AG09309 (cell line): ENCODE measurements around the gene GRIA3.

ENCODE experiments used
- DNase-seq: peaks from one replicate; pipeline ENCODE4 v3.0.0-alpha.2; 2010; ENCODE audit warnings: low read depth
- H3K4me3 ChIP-seq: 2 replicates; pipeline ENCODE4 v1.5.1; 2011; ENCODE audit warnings: mild to moderate bottlenecking, low read depth, low read length, moderate library complexity; ENCODE audit not compliant: control insufficient read depth
- TF ChIP-seq, protein P1 (sequence below): IDR thresholded peaks from 2 replicates; pipeline ENCODE4 v1.5.1; 2011; ENCODE audit warnings: mild to moderate bottlenecking, low read depth, low read length, inconsistent platforms; ENCODE audit not compliant: insufficient read depth, control insufficient read depth; ENCODE audit errors: missing control alignments

Gene GRIA3

DNA sequence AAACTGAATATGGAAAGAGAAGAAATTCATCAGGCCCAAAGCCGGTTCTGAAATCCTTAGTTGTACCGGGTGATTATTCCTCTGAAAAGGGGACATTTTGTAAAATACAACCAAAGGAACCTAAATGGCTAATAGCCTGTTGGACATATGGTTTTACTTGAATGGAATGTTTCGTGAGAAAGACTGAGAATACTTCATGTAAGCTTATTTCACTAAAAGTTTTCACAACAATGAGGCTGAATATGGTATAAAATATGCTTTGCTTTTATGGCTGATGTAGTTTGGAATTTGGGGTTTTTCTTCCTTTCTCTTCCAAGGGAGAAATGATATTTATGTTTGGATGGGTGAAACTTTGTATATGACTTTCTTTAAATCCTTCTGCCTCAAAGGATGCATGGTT lies 2.7 kb downstream of the GRIA3 start:
- TF ChIP-seq, protein P1, sequence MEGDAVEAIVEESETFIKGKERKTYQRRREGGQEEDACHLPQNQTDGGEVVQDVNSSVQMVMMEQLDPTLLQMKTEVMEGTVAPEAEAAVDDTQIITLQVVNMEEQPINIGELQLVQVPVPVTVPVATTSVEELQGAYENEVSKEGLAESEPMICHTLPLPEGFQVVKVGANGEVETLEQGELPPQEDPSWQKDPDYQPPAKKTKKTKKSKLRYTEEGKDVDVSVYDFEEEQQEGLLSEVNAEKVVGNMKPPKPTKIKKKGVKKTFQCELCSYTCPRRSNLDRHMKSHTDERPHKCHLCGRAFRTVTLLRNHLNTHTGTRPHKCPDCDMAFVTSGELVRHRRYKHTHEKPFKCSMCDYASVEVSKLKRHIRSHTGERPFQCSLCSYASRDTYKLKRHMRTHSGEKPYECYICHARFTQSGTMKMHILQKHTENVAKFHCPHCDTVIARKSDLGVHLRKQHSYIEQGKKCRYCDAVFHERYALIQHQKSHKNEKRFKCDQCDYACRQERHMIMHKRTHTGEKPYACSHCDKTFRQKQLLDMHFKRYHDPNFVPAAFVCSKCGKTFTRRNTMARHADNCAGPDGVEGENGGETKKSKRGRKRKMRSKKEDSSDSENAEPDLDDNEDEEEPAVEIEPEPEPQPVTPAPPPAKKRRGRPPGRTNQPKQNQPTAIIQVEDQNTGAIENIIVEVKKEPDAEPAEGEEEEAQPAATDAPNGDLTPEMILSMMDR: no peak
- no peak for DNase-seq
- H3K4me3 ChIP-seq: peak overlapping the region; percentile 49

DNA sequence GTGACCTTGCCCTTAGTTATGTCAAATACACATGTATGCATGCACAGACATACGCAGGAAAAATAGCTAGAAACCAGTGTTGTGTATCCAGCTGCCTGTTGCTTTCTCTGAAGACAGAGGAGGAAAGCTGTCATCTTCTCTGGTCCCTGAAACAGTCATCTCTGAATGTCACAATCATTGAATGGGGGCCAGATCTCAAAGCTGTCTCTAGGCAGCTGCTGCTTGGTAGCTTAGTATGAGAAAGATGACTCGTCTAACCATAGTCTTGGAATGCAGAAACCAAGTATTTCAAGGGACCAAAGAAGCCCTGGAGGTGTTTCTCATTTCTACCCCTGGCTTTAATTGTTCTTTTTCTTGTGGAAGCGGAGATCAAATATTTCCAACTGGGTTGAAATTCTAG lies 4.0 kb downstream of the GRIA3 start:
- no peak for DNase-seq
- no peak overlapping the region for H3K4me3 ChIP-seq
- TF ChIP-seq, protein P1: no peak

DNA sequence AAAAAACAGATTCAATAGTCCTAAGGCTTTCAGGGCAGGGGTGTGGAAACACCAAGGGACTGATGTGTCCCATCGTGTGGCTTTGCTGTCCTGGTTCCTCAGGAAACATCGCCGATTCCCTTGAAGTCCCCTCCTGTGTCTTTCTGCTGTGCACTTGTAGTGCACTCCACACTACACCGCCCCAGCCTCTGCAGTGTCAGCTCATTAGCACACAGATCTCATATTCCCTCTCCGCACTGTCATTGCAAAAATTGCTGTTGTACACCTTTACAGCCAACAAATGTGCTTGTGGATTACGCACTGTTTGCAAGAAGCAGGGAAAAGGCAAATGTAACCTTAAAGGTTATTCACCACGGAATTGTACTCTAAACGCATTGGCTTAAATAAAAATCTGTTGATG lies 5.3 kb downstream of the GRIA3 start:
- TF ChIP-seq, protein P1: no peak

DNA sequence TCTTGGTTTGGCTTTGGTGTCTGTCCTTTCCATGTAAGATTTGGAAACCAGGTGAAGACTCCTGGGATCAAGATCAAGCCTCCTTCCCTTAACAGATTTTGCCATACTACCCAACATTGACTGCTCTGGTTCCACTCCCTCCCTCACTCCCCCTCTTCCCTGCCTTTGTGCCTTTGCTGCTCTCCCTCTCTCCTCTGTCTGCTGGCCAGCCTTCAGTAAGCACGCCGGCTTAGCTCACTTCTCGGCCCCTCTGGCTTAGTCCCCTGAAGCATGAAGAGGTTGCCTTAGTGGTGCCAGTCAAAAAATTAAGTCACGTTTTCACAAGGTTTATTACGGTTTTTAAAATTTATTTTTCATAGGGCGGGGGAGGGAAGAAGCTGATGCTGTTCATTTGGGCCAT lies 6.0 kb downstream of the GRIA3 start:
- DNase-seq: no peak
- no peak overlapping the region for H3K4me3 ChIP-seq
- TF ChIP-seq, protein P1: no peak

More for the DNA sequence above, 5.3 kb downstream of the GRIA3 start:
- DNase-seq: no peak
- H3K4me3 ChIP-seq: no peak overlapping the region

DNA sequence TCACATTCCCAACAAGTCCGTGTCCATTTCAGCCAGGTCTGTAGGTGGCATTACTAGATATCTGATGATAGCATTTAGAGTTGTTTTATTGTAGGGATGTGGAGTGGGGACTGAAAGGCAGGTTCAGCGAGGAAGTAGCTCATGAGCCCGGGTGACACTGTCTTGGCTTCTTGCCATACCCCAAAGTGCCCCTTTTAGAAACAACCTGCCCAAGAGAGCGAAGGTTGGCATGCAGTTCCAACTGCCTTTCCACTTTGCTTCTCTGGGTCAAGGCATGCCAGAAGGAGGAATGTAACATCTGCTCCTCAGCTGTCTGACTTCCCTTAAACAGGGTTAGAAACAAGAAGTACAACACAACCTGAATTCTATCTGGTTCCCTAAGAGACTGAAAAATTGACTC lies 9.0 kb downstream of the GRIA3 start:
- TF ChIP-seq, protein P1: no peak
- no peak for DNase-seq
- no peak overlapping the region for H3K4me3 ChIP-seq

DNA sequence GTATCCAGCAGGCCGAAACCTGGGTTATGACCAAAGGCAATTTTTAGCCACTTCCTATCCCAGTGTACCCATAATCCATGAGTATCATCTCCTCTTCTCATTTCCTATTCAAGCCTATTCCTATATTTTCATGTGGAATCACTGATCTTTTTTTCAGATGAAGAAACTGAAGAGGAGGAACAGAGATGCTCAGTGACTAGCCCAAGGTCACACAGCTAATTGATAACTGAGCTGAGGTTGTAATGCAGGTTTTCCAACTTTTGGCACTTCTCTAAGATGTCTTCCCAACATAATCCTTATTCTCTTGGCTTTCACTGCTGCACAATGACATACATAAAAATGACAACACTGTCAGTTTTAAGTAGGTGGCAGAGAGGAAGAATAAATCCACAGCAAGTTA lies 15.3 kb downstream of the GRIA3 start:
- no peak for DNase-seq
- TF ChIP-seq, protein P1: no peak
- H3K4me3 ChIP-seq: no peak overlapping the region

DNA sequence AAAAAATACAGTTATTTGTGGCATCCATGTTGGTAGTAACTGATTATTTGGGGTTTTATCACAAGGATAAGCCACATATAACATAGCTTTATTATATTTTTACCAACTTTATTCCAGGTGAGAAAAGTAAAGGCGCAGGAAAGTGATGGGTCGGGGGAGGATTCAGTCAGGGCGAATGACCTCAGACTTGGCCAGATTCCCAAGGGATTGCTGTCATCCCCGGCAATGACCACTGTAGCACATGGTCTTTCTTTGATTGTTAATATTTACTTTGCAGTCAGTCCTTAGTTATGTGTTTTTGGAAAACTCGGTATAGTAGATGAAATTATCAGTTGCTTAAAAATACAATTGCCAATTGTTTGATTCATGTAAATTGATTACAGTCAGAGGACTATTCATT lies 17.6 kb downstream of the GRIA3 start:
- TF ChIP-seq, protein P1: no peak
- H3K4me3 ChIP-seq: no peak overlapping the region
- no peak for DNase-seq
